ENCODE data around the gene MUC7. TPM values are rescaled to one million over a fixed set of nuclear protein-coding genes. Genes with fewer than 3 reads are reported as not detected.

The MUC7 gene
- not detected for total RNA-seq
- polyA plus RNA-seq, result not detected
- long read RNA-seq, donor 1, result 0 reads
- long read RNA-seq, donor 2, result 0 reads
- long read RNA-seq, donor 3, result 0 reads

- Histone ChIP-seq H3K27me3 (no peaks in the 10 kb centered on the region), H3K4me3 (no peak within 1 kb of the TSS), H3K36me3 (no peaks in the 10 kb centered on the region), H3K4me1 (ENCODE audit: insufficient read depth) (no peaks in the 10 kb centered on the region), H3K27ac (no peak within 1 kb of the TSS), H3K9me3 (no peaks in the 10 kb centered on the region)
- DNase-seq, result no peak
- intact Hi-C loops (cut with DNase I), result no loop called here
- no peak for TF ChIP-seq POLR2A (IDR thresholded peaks at IDR 0.05)
- TF ChIP-seq CTCF (IDR thresholded peaks at IDR 0.05), result no peak
- TF ChIP-seq EP300 (IDR thresholded peaks at IDR 0.05), result no peak
- 77 to 84% (median 78%) methylated on average over 4 of the region's 4 CpGs for WGBS, 3 donors
Measured at GRCh38 chr4:70471897-70472296, at the start of gene MUC7. MUC7 (plus strand) TSS chr4:70472197; CDS start chr4:70474022, 1,825 bp downstream.

GRCh38 chr4:70425306-70425705 lies 46.7 kb upstream of the MUC7 start:
- intact Hi-C loops (cut with DNase I), result no loop called here
- TF ChIP-seq EP300 (IDR thresholded peaks at IDR 0.05) (no peak), POLR2A (IDR thresholded peaks at IDR 0.05) (no peak), CTCF (IDR thresholded peaks at IDR 0.05) (no peak)
- WGBS, 3 donors, result 75 to 92% (median 82%) methylated on average over 1 of the region's 1 CpG

GRCh38 chr4:70426789-70427188 lies 45.2 kb upstream of the MUC7 start:
- Histone ChIP-seq H3K36me3 (no peaks in the 10 kb centered on the region), H3K4me1 (ENCODE audit: insufficient read depth) (no peaks in the 10 kb centered on the region), H3K9me3 (no peaks in the 10 kb centered on the region), H3K27me3 (no peaks in the 10 kb centered on the region), H3K27ac (no peak overlapping the region), H3K4me3 (no peak overlapping the region)
- no peak for TF ChIP-seq EP300 (IDR thresholded peaks at IDR 0.05)
- intact Hi-C loops (cut with DNase I), result no loop called here
- no peak for DNase-seq

More at GRCh38 chr4:70425306-70425705, 46.7 kb upstream of the MUC7 start:
- H3K27ac ChIP-seq, result no peak overlapping the region
- no peaks in the 10 kb centered on the region for H3K9me3 ChIP-seq
- no peak overlapping the region for H3K4me3 ChIP-seq
- no peaks in the 10 kb centered on the region for H3K27me3 ChIP-seq
- no peaks in the 10 kb centered on the region for H3K4me1 ChIP-seq (ENCODE audit: insufficient read depth)
- no peaks in the 10 kb centered on the region for H3K36me3 ChIP-seq
- no peak for DNase-seq

- H3K36me3 ChIP-seq, result no peaks in the 10 kb centered on the region
- intact Hi-C loops (cut with DNase I), result no loop called here
- no peaks in the 10 kb centered on the region for H3K9me3 ChIP-seq
- DNase-seq, result no peak
- 59 to 81% (median 60%) methylated on average over 5 to 7 of the region's 7 CpGs for WGBS, 3 donors
- no peaks in the 10 kb centered on the region for H3K27me3 ChIP-seq
- no peaks in the 10 kb centered on the region for H3K4me1 ChIP-seq (ENCODE audit: insufficient read depth)
- no peak for TF ChIP-seq POLR2A (IDR thresholded peaks at IDR 0.05)
- no peak for TF ChIP-seq CTCF (IDR thresholded peaks at IDR 0.05)
- no peak for TF ChIP-seq EP300 (IDR thresholded peaks at IDR 0.05)
- no peak overlapping the region for H3K27ac ChIP-seq
- H3K4me3 ChIP-seq, result no peak overlapping the region
Measured at GRCh38 chr4:70437197-70437596, 34.8 kb upstream of the MUC7 start.

GRCh38 chr4:70442474-70442873 lies 29.5 kb upstream of the MUC7 start:
- intact Hi-C loops (cut with DNase I), result no loop called here
- no peak overlapping the region for H3K4me3 ChIP-seq
- no peaks in the 10 kb centered on the region for H3K4me1 ChIP-seq (ENCODE audit: insufficient read depth)
- H3K27me3 ChIP-seq, result no peaks in the 10 kb centered on the region
- no peak overlapping the region for H3K27ac ChIP-seq
- TF ChIP-seq CTCF (IDR thresholded peaks at IDR 0.05) (no peak), EP300 (IDR thresholded peaks at IDR 0.05) (no peak), POLR2A (IDR thresholded peaks at IDR 0.05) (no peak)
- no peaks in the 10 kb centered on the region for H3K9me3 ChIP-seq
- DNase-seq, result no peak
- no peaks in the 10 kb centered on the region for H3K36me3 ChIP-seq
